ENCODE measurements around the gene ATP5MC3. TPM values are rescaled to one million over a fixed set of nuclear protein-coding genes. Genes with fewer than 3 reads are reported as not detected.

Gene ATP5MC3
- total and polyA plus RNA-seq, 2 experiments from 2014 or later = 145 to 365 TPM

DNA sequence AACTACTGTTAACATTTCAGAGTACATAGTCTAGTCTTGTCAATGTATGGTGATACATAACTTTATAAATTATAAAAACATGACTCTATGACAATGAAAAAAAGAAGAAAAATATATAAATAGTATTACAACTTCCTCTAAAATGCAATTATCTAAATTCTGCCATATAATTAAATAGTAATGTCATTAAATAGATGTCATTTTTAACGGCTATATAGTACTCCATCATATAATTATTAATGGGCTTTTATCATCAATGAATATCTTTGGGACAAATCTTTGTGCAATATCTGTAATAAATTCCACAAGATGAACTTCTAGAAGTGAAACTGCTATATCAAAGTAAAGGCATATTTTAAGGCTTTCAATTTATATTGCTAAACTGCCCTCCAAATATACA is 38.3 kb downstream of the ATP5MC3 start:
- no peak for DNase-seq
- Histone ChIP-seq H3K9me3 (ENCODE audit: low read depth) (no peaks in the 10 kb centered on the region), H3K27ac (no peak overlapping the region), H3K9ac (no peak overlapping the region), H3K4me2 (ENCODE audit: unreplicated experiment) (no peak overlapping the region), H3K4me1 (ENCODE audit: insufficient read depth) (peaks cover 20% of the 10 kb centered on the region), H3K27me3 (replicated peaks; ENCODE audit: insufficient read depth) (no peaks in the 10 kb centered on the region), H4K20me1 (ENCODE audit: insufficient read depth) (peaks cover 23% of the 10 kb centered on the region), H3K36me3 (ENCODE audit: low read depth) (peaks cover 13% of the 10 kb centered on the region), H3K79me2 (ENCODE audit: insufficient read depth) (peaks cover 99% of the 10 kb centered on the region), H3K9me2 (ENCODE audit: insufficient read depth) (no peaks in the 10 kb centered on the region), H3F3A (ENCODE audit: insufficient read depth) (no peaks in the 10 kb centered on the region), H2AFZ (no peak overlapping the region), H3K4me3 (no peak overlapping the region)
- in situ Hi-C loops (cut with MboI) = no loop called here
- WGBS, 2 experiments (ENCODE audit: low coverage in 1 of 2, low lambda C conversion rate in 2 of 2, missing lambda C conversion rate in 2 of 2) = 98% methylated on average over 1 of the region's 1 CpG
- TF ChIP-seq EZH2phosphoT487 (IDR thresholded peaks at IDR 0.05; ENCODE audit: insufficient read depth, low read depth) (no peak), EZH2 (IDR thresholded peaks at IDR 0.05; ENCODE audit: insufficient read depth, poor library complexity, severe bottlenecking) (no peak)

DNA sequence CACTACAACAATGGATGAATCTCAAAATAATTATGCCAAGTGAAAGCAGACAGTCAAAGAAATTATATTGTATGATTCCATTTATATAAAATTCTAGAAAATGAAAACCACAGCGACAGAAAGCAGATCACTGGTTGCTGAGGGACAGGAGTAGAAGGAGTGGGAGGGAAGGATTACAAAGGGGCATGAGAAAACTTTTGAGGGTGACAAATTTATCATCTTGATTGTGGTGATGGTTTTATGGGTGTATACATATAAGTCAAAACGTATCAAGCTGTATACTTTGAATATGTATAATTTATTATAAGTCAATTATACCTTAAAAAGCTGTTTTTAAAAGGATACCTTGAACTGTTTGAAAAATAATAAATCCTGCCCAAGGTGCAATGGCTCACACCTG is 41.2 kb downstream of the ATP5MC3 start:
- no peak for DNase-seq
- Histone ChIP-seq H3K4me1 (ENCODE audit: insufficient read depth) (peaks cover 8% of the 10 kb centered on the region; the same call in 1 of the 2 replicates), H3K4me2 (ENCODE audit: unreplicated experiment) (no peak overlapping the region), H3K9me3 (ENCODE audit: low read depth) (no peaks in the 10 kb centered on the region), H3K36me3 (ENCODE audit: low read depth) (peaks cover 8% of the 10 kb centered on the region), H2AFZ (no peak overlapping the region), H3K79me2 (ENCODE audit: insufficient read depth) (peaks cover 99% of the 10 kb centered on the region), H3K9me2 (ENCODE audit: insufficient read depth) (no peaks in the 10 kb centered on the region), H3F3A (ENCODE audit: insufficient read depth) (no peaks in the 10 kb centered on the region), H4K20me1 (ENCODE audit: insufficient read depth) (peaks cover 8% of the 10 kb centered on the region; the same call in 1 of the 2 replicates), H3K9ac (peak overlapping the region; percentile 12; the same call in 1 of the 2 replicates), H3K27me3 (replicated peaks; ENCODE audit: insufficient read depth) (no peaks in the 10 kb centered on the region), H3K4me3 (no peak overlapping the region), H3K27ac (no peak overlapping the region)
- 90 to 94% methylated on average over 2 of the region's 2 CpGs for WGBS, 2 experiments (ENCODE audit: low coverage in 1 of 2, low lambda C conversion rate in 2 of 2, missing lambda C conversion rate in 2 of 2)
- TF ChIP-seq EZH2phosphoT487 (IDR thresholded peaks at IDR 0.05; ENCODE audit: insufficient read depth, low read depth) = no peak
- TF ChIP-seq EZH2 (IDR thresholded peaks at IDR 0.05; ENCODE audit: insufficient read depth, poor library complexity, severe bottlenecking) = no peak
- in situ Hi-C loops (cut with MboI) = no loop called here

DNA sequence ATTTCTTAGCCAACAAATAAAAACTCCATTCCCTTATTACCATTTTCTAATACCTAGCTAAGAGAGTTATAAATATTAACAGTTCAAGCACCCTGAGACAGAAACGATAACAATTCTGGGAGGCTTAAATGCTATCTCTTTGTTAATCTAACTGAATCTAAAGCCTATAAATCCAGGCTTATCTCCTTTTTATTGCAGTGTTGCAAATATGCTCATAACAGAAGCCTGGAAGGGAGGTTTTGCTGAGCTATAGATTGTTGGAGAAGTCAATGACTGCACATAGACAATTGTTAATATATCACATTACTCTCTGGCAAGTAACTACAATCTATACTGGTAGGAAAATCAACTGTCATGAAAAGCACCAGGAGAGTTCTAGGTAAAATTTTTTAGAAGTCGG is 43.7 kb downstream of the ATP5MC3 start:
- H3K36me3 ChIP-seq (ENCODE audit: low read depth) = peaks cover 13% of the 10 kb centered on the region
- no peak for DNase-seq
- H3K79me2 ChIP-seq (ENCODE audit: insufficient read depth) = peaks cover 97% of the 10 kb centered on the region
- no peaks in the 10 kb centered on the region for H3K9me2 ChIP-seq (ENCODE audit: insufficient read depth)
- no peak overlapping the region for H3K4me3 ChIP-seq
- H3K27ac ChIP-seq = no peak overlapping the region
- in situ Hi-C loops (cut with MboI) = no loop called here
- H3K4me1 ChIP-seq (ENCODE audit: insufficient read depth) = peaks cover 8% of the 10 kb centered on the region; the same call in 1 of the 2 replicates
- H3K9me3 ChIP-seq (ENCODE audit: low read depth) = no peaks in the 10 kb centered on the region
- peaks cover 8% of the 10 kb centered on the region; the same call in 1 of the 2 replicates for H4K20me1 ChIP-seq (ENCODE audit: insufficient read depth)
- no peak overlapping the region for H3K9ac ChIP-seq
- no peaks in the 10 kb centered on the region for H3K27me3 ChIP-seq (replicated peaks; ENCODE audit: insufficient read depth)
- no peak overlapping the region for H2AFZ ChIP-seq
- WGBS, 2 experiments (ENCODE audit: low coverage in 1 of 2, low lambda C conversion rate in 2 of 2, missing lambda C conversion rate in 2 of 2) = 97% methylated on average over 2 of the region's 2 CpGs
- no peak overlapping the region for H3K4me2 ChIP-seq (ENCODE audit: unreplicated experiment)
- no peaks in the 10 kb centered on the region for H3F3A ChIP-seq (ENCODE audit: insufficient read depth)
- TF ChIP-seq EZH2phosphoT487 (IDR thresholded peaks at IDR 0.05; ENCODE audit: insufficient read depth, low read depth) = no peak
- no peak for TF ChIP-seq EZH2 (IDR thresholded peaks at IDR 0.05; ENCODE audit: insufficient read depth, poor library complexity, severe bottlenecking)

DNA sequence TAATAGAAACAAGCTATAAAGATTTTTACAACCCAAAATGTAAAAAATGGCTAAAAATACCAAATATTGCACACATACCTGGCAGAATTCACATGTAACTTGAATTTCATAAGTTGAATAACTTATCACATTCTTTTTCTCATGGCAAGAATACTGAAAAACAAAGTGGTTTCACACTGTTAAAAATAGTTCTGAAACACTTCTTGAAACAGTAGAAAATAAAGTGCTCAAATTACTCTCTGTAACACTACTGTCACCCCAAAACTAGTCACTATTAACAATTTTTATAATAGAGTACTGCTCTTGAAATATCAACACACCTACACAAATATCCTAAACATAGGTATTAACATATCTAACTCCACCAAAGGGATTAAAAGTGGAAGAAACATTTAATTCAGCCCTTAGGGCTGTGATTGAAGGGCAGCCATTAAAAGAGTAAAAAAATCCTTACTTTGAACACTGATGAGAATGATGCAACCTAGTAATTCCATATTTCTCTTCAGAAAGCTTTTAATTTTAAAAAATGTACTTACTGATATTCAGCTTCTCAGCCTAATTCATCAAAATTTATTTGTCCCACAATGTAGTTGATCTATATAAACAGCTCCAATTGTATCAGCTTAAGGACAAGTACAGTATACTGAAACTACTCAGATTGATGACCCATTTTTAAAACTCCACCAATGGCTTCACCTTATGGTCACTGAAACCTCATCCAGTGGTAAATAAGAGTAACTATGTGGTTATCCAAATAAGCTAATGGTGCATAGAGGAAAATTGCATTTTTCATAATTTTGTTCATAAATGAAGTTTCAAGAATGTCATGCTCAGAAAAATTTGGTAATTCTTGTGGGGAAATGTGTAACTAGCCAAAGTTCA is 44.9 kb downstream of the ATP5MC3 start:
- H3K4me1 ChIP-seq (ENCODE audit: insufficient read depth) = peaks cover 8% of the 10 kb centered on the region; the same call in 1 of the 2 replicates
- H3K9ac ChIP-seq = no peak overlapping the region
- H3K36me3 ChIP-seq (ENCODE audit: low read depth) = peaks cover 13% of the 10 kb centered on the region; the same call in 1 of the 2 replicates
- H3K9me2 ChIP-seq (ENCODE audit: insufficient read depth) = no peaks in the 10 kb centered on the region
- H3K79me2 ChIP-seq (ENCODE audit: insufficient read depth) = peaks cover 97% of the 10 kb centered on the region
- no peak overlapping the region for H3K27ac ChIP-seq
- TF ChIP-seq EZH2phosphoT487 (IDR thresholded peaks at IDR 0.05; ENCODE audit: insufficient read depth, low read depth) (no peak), EZH2 (IDR thresholded peaks at IDR 0.05; ENCODE audit: insufficient read depth, poor library complexity, severe bottlenecking) (no peak)
- peaks cover 8% of the 10 kb centered on the region; the same call in 1 of the 2 replicates for H4K20me1 ChIP-seq (ENCODE audit: insufficient read depth)
- no peaks in the 10 kb centered on the region for H3K27me3 ChIP-seq (replicated peaks; ENCODE audit: insufficient read depth)
- H3K4me2 ChIP-seq (ENCODE audit: unreplicated experiment) = no peak overlapping the region
- no peaks in the 10 kb centered on the region for H3F3A ChIP-seq (ENCODE audit: insufficient read depth)
- no peak overlapping the region for H2AFZ ChIP-seq
- no peaks in the 10 kb centered on the region for H3K9me3 ChIP-seq (ENCODE audit: low read depth)
- in situ Hi-C loops (cut with MboI) = no loop called here
- no peak for DNase-seq
- no peak overlapping the region for H3K4me3 ChIP-seq

Measured in GM23248 (cell line).